GM18868 (cell line): ENCODE data around the gene CPNE2.
"Not testable (repeated sequence)": the region's sequence is repeated elsewhere in the genome, so short reads cannot be mapped to it uniquely, and the experiment has no call there.

Experiments
- ATAC-seq: cut with Tn5 transposase; IDR thresholded peaks from one replicate; pipeline ENCODE4 v1.9.1; 2021; ENCODE audit warnings: mild to moderate bottlenecking, moderate library complexity; ENCODE audit not compliant: unreplicated experiment

The CPNE2 gene

GRCh38 chr16:57069053-57069452, 23.3 kb upstream of the CPNE2 start:
- no peak for ATAC-seq

- no peak for ATAC-seq
These were observed 22.6 kb upstream of the CPNE2 start for GRCh38 chr16:57069635-57070370.

- no peak for ATAC-seq
These were observed 22.0 kb upstream of the CPNE2 start for GRCh38 chr16:57070424-57070823.

- ATAC-seq, result not testable (repeated sequence)
These were observed 21.2 kb upstream of the CPNE2 start for GRCh38 chr16:57071081-57071732.

GRCh38 chr16:57071831-57072582, 20.4 kb upstream of the CPNE2 start:
- ATAC-seq, result no peak

GRCh38 chr16:57072616-57073275, 19.6 kb upstream of the CPNE2 start:
- ATAC-seq, result no peak

GRCh38 chr16:57077714-57078113, 14.7 kb upstream of the CPNE2 start:
- ATAC-seq, result no peak

- no peak for ATAC-seq
These were observed 10.6 kb upstream of the CPNE2 start for GRCh38 chr16:57081744-57082143.

- no peak for ATAC-seq
These were observed 9.7 kb upstream of the CPNE2 start for GRCh38 chr16:57082664-57083063.

GRCh38 chr16:57083485-57084126, 8.8 kb upstream of the CPNE2 start:
- ATAC-seq, result no peak

GRCh38 chr16:57084257-57084770, 8.1 kb upstream of the CPNE2 start:
- no peak for ATAC-seq

- ATAC-seq, result no peak
These were observed 7.4 kb upstream of the CPNE2 start for GRCh38 chr16:57084996-57085395.

GRCh38 chr16:57087003-57087402, 5.4 kb upstream of the CPNE2 start:
- ATAC-seq, result no peak

- ATAC-seq, result no peak
These were observed 3.0 kb upstream of the CPNE2 start for GRCh38 chr16:57089406-57089805.

GRCh38 chr16:57091200-57091974, 996 bp upstream of the CPNE2 start:
- no peak for ATAC-seq

GRCh38 chr16:57092786-57093411, 516 bp downstream of the CPNE2 start:
- peak; percentile 59 for ATAC-seq

- no peak for ATAC-seq
These were observed 1.5 kb downstream of the CPNE2 start for GRCh38 chr16:57093666-57094564.

- ATAC-seq, result no peak
These were observed 2.5 kb downstream of the CPNE2 start for GRCh38 chr16:57094911-57095310.
